HEK293 (cell line): ENCODE data around the gene GUCY1B1.

ENCODE experiments used
- CTCF ChIA-PET: fragments of 350-600 bp; formaldehyde crosslinking; extraction: SDS; loops from one replicate; lab custom pipeline; 2021; ENCODE audit warnings: antibody characterized with exemption; lab: Yijun Ruan, JAX
- POLR2A ChIA-PET: fragments of 300-600 bp; formaldehyde crosslinking; extraction: SDS; loops from one replicate; lab custom pipeline; 2020; ENCODE audit warnings: antibody characterized with exemption, inconsistent platforms; lab: Yijun Ruan, JAX
- H3K27ac ChIP-seq: fragments of 200-500 bp; sonication (Bioruptor generic); 2 replicates; pipeline ENCODE4 v1.5.1; 2014; ENCODE audit warnings: low read depth, low read length, control low read depth, inconsistent platforms; ENCODE audit errors: extremely low read depth
- H3K36me3 ChIP-seq, 2 experiments: fragments of 200-500 bp in 1 of 2; sonication (Bioruptor generic) in 1 of 2; 1 replicate in 1 of 2; 2 replicates in 1 of 2; pipeline ENCODE4 v1.5.1; 2014 to 2017; ENCODE audit warnings: inconsistent platforms in 2 of 2, low read length in 2 of 2; ENCODE audit not compliant: control insufficient read depth in 2 of 2, insufficient read depth in 1 of 2
- H3K4me1 ChIP-seq: fragments of 200-500 bp; sonication (Bioruptor generic); 2 replicates; pipeline ENCODE4 v1.5.1; 2014; ENCODE audit warnings: mild to moderate bottlenecking, low read length, inconsistent platforms; ENCODE audit not compliant: control insufficient read depth, insufficient read depth
- H3K4me3 ChIP-seq: 2 replicates; pipeline ENCODE4 v1.5.1; 2011; ENCODE audit warnings: low read depth, mild to moderate bottlenecking, control low read depth, low read length, moderate library complexity
- H3K9me3 ChIP-seq: fragments of 200-500 bp; sonication (Bioruptor generic); 2 replicates; pipeline ENCODE4 v1.5.1; 2014; ENCODE audit warnings: low read depth, low read length, inconsistent platforms; ENCODE audit not compliant: control insufficient read depth, insufficient read depth
- KLF10 ChIP-seq: fragments of 450-650 bp; IDR thresholded peaks from 2 replicates; pipeline ENCODE4 v1.5.1; 2018; ENCODE audit warnings: missing biosample characterization, mild to moderate bottlenecking, missing genetic modification characterization
- ZBTB20 ChIP-seq: fragments of 450-650 bp; formaldehyde crosslinking; IDR thresholded peaks from 2 replicates; pipeline ENCODE4 v1.5.1; 2016; ENCODE audit warnings: missing biosample characterization, missing genetic modification characterization
- ZBTB7A ChIP-seq: fragments of 450-650 bp; formaldehyde crosslinking; IDR thresholded peaks from 2 replicates; pipeline ENCODE4 v1.5.1; 2016; ENCODE audit warnings: low read depth, missing biosample characterization, missing genetic modification characterization
- ZNF433 ChIP-seq: fragments of 450-650 bp; formaldehyde crosslinking; IDR thresholded peaks from 2 replicates; pipeline ENCODE4 v1.5.1; 2016; ENCODE audit warnings: missing biosample characterization, missing genetic modification characterization, low read depth
- ZNF560 ChIP-seq: fragments of 450-650 bp; formaldehyde crosslinking; IDR thresholded peaks from 2 replicates; pipeline ENCODE4 v1.5.1; 2017; ENCODE audit warnings: missing biosample characterization, missing genetic modification characterization, borderline replicate concordance
- ZNF621 ChIP-seq: fragments of 450-650 bp; formaldehyde crosslinking; IDR thresholded peaks from 2 replicates; pipeline ENCODE4 v1.5.1; 2017; ENCODE audit warnings: missing biosample characterization, missing genetic modification characterization
- ZNF660 ChIP-seq: fragments of 450-650 bp; IDR thresholded peaks from 2 replicates; pipeline ENCODE4 v1.5.1; 2018; ENCODE audit warnings: missing biosample characterization, mild to moderate bottlenecking, missing genetic modification characterization
- ZNF76 ChIP-seq: fragments of 450-650 bp; formaldehyde crosslinking; IDR thresholded peaks from 2 replicates; pipeline ENCODE4; 2016; ENCODE audit warnings: low read depth, missing biosample characterization, missing genetic modification characterization, borderline replicate concordance
- TF ChIP-seq, protein P1 (sequence below): fragments of 450-650 bp; formaldehyde crosslinking; IDR thresholded peaks from 2 replicates; pipeline ENCODE4 v1.5.1; 2016; ENCODE audit warnings: missing biosample characterization, missing genetic modification characterization
- TF ChIP-seq, protein P2 (sequence below): fragments of 450-650 bp; formaldehyde crosslinking; IDR thresholded peaks from 2 replicates; pipeline ENCODE4 v1.5.1; 2017; ENCODE audit warnings: missing biosample characterization, missing genetic modification characterization
- TF ChIP-seq, protein P3 (sequence below): fragments of 450-650 bp; formaldehyde crosslinking; IDR thresholded peaks from 2 replicates; pipeline ENCODE4 v1.5.1; 2016; ENCODE audit warnings: missing biosample characterization, missing genetic modification characterization
- TF ChIP-seq, protein P4 (sequence below): fragments of 450-650 bp; formaldehyde crosslinking; IDR thresholded peaks from 2 replicates; pipeline ENCODE4 v1.5.1; 2016; ENCODE audit warnings: missing biosample characterization, missing genetic modification characterization

The GUCY1B1 gene

DNA sequence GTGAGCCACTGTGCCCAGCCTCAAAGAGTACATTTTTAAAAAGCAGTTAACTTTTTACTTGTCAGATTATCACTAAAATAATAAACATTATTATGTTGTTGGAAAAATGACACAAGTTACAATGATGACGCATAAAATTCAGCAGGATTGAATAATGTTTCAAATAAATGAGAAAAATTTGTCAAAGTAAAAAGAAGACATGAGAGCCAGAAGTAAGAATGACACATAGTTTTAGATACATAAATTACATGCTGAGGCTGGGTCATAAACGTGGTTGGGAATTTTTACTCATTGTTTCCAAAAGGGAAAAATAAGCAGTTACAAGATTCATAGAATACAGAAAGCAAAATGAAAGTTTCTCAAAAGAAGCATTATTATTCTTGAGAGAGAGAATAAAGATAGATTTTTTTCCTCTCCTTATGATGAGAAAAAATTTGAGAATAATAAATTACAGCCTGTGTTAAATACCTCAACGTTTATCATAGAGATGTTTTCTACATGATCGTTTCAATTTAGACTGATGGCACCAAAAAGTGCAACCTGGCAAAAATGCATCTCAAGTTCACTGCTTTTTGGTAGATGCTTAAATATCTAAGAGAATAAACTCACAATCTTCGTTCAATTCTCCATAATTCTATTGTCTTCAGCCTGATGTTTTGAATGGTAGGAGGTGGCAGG is 40.4 kb downstream of the GUCY1B1 start (continued):
- TF ChIP-seq ZNF433 (tag by site-specific recombination), result no peak

- H3K4me1 ChIP-seq, result no peaks in the 10 kb centered on the region
- TF ChIP-seq, protein P1, sequence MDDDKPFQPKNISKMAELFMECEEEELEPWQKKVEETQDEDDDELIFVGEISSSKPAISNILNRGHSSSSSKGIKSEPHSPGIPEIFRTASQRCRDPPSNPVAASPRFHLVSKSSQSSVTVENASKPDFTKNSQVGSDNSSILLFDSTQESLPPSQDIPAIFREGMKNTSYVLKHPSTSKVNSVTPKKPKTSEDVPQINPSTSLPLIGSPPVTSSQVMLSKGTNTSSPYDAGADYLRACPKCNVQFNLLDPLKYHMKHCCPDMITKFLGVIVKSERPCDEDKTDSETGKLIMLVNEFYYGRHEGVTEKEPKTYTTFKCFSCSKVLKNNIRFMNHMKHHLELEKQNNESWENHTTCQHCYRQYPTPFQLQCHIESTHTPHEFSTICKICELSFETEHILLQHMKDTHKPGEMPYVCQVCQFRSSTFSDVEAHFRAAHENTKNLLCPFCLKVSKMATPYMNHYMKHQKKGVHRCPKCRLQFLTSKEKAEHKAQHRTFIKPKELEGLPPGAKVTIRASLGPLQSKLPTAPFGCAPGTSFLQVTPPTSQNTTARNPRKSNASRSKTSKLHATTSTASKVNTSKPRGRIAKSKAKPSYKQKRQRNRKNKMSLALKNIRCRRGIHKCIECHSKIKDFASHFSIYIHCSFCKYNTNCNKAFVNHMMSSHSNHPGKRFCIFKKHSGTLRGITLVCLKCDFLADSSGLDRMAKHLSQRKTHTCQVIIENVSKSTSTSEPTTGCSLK (tag by site-specific recombination), result no peak
- TF ChIP-seq ZNF660 (tag by site-specific recombination) (no peak), ZNF621 (tag by site-specific recombination) (no peak), ZNF560 (tag by site-specific recombination) (no peak), ZBTB20 (no peak), ZNF76 (no peak), KLF10 (no peak), ZBTB7A (tag by site-specific recombination) (no peak)
- TF ChIP-seq, protein P2, sequence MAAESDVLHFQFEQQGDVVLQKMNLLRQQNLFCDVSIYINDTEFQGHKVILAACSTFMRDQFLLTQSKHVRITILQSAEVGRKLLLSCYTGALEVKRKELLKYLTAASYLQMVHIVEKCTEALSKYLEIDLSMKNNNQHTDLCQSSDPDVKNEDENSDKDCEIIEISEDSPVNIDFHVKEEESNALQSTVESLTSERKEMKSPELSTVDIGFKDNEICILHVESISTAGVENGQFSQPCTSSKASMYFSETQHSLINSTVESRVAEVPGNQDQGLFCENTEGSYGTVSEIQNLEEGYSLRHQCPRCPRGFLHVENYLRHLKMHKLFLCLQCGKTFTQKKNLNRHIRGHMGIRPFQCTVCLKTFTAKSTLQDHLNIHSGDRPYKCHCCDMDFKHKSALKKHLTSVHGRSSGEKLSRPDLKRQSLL (tag by site-specific recombination), result no peak
- TF ChIP-seq, protein P3, sequence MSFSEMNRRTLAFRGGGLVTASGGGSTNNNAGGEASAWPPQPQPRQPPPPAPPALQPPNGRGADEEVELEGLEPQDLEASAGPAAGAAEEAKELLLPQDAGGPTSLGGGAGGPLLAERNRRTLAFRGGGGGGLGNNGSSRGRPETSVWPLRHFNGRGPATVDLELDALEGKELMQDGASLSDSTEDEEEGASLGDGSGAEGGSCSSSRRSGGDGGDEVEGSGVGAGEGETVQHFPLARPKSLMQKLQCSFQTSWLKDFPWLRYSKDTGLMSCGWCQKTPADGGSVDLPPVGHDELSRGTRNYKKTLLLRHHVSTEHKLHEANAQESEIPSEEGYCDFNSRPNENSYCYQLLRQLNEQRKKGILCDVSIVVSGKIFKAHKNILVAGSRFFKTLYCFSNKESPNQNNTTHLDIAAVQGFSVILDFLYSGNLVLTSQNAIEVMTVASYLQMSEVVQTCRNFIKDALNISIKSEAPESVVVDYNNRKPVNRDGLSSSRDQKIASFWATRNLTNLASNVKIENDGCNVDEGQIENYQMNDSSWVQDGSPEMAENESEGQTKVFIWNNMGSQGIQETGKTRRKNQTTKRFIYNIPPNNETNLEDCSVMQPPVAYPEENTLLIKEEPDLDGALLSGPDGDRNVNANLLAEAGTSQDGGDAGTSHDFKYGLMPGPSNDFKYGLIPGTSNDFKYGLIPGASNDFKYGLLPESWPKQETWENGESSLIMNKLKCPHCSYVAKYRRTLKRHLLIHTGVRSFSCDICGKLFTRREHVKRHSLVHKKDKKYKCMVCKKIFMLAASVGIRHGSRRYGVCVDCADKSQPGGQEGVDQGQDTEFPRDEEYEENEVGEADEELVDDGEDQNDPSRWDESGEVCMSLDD (tag by site-specific recombination), result no peak
- TF ChIP-seq, protein P4, sequence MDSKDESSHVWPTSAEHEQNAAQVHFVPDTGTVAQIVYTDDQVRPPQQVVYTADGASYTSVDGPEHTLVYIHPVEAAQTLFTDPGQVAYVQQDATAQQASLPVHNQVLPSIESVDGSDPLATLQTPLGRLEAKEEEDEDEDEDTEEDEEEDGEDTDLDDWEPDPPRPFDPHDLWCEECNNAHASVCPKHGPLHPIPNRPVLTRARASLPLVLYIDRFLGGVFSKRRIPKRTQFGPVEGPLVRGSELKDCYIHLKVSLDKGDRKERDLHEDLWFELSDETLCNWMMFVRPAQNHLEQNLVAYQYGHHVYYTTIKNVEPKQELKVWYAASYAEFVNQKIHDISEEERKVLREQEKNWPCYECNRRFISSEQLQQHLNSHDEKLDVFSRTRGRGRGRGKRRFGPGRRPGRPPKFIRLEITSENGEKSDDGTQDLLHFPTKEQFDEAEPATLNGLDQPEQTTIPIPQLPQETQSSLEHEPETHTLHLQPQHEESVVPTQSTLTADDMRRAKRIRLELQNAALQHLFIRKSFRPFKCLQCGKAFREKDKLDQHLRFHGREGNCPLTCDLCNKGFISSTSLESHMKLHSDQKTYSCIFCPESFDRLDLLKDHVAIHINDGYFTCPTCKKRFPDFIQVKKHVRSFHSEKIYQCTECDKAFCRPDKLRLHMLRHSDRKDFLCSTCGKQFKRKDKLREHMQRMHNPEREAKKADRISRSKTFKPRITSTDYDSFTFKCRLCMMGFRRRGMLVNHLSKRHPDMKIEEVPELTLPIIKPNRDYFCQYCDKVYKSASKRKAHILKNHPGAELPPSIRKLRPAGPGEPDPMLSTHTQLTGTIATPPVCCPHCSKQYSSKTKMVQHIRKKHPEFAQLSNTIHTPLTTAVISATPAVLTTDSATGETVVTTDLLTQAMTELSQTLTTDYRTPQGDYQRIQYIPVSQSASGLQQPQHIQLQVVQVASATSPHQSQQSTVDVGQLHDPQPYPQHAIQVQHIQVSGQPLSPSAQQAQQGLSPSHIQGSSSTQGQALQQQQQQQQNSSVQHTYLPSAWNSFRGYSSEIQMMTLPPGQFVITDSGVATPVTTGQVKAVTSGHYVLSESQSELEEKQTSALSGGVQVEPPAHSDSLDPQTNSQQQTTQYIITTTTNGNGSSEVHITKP (tag by site-specific recombination), result no peak
- no peak overlapping the region for H3K27ac ChIP-seq
- peaks cover 0 to 40% of the 10 kb centered on the region in 2 experiments; a peak in 2 of 3 replicates for H3K36me3 ChIP-seq
- ChIA-PET POLR2A (no interaction called here), CTCF (interaction anchor here (0.6 to 1.3 kb wide), 2 partner anchors 10 to 823 kb away, joined by 3 read pairs; no protein-coding TSS in a partner anchor)
- H3K4me3 ChIP-seq, result no peak overlapping the region
- H3K9me3 ChIP-seq, result no peaks in the 10 kb centered on the region
Measured at GRCh38 chr4:155799794-155800123, 40.9 kb downstream of the GUCY1B1 start.
